SK-N-SH treated with all-trans-retinoic acid at 6 μM for 48 hours (cell line): Measurements from ENCODE around the gene HHAT.
A peak's percentile ranks its signal among the peaks of the same experiment; 100 is the strongest.

ENCODE experiments used
- ATAC-seq: fragments of 200-7000 bp; cut with Tn5 transposase; 3 replicates; pipeline ENCODE4 v1.9.1; 2020; ENCODE audit warnings: mild to moderate bottlenecking, moderate library complexity
- ARNTL ChIP-seq: fragments of 450-650 bp; formaldehyde crosslinking; IDR thresholded peaks from 2 replicates; pipeline ENCODE4 v1.5.0; 2020; ENCODE audit warnings: low read depth, mild to moderate bottlenecking, moderate library complexity, borderline replicate concordance
- BACH2 ChIP-seq: fragments of 250-450 bp; sonication (Bioruptor Pico); IDR thresholded peaks from 2 replicates; pipeline ENCODE4 v1.9.0; 2021; ENCODE audit warnings: mild to moderate bottlenecking, borderline replicate concordance
- CREB5 ChIP-seq: fragments of 250-450 bp; sonication (Bioruptor Pico); IDR thresholded peaks from 2 replicates; pipeline ENCODE4 v1.5.1; 2020; ENCODE audit warnings: low read depth, mild to moderate bottlenecking, moderate library complexity
- CSDC2 ChIP-seq: fragments of 250-450 bp; sonication (Bioruptor Pico); IDR thresholded peaks from 2 replicates; pipeline ENCODE4 v1.5.0; 2020; ENCODE audit warnings: mild to moderate bottlenecking, moderate library complexity
- CSRNP3 ChIP-seq: fragments of 250-450 bp; sonication (Bioruptor Pico); IDR thresholded peaks from 2 replicates; pipeline ENCODE4 v1.5.1; 2021; ENCODE audit warnings: mild to moderate bottlenecking, moderate library complexity
- ESRRG ChIP-seq: fragments of 250-450 bp; sonication (Bioruptor Pico); IDR thresholded peaks from 2 replicates; pipeline ENCODE4 v1.6.1; 2021; ENCODE audit warnings: mild to moderate bottlenecking
- GLIS3 ChIP-seq: fragments of 250-450 bp; sonication (Bioruptor Pico); IDR thresholded peaks from 2 replicates; pipeline ENCODE4 v1.5.0; 2020; ENCODE audit warnings: mild to moderate bottlenecking, moderate library complexity
- OSR1 ChIP-seq: fragments of 250-450 bp; sonication (Bioruptor Pico); IDR thresholded peaks from 2 replicates; pipeline ENCODE4 v1.8.0; 2022; ENCODE audit warnings: moderate library complexity, mild to moderate bottlenecking, inconsistent platforms
- POU6F1 ChIP-seq: fragments of 250-450 bp; sonication (Bioruptor Pico); IDR thresholded peaks from 2 replicates; pipeline ENCODE4 v1.8.0; 2021; ENCODE audit warnings: low read depth, mild to moderate bottlenecking, moderate library complexity, borderline replicate concordance
- PPARA ChIP-seq: fragments of 250-450 bp; sonication (Bioruptor Pico); IDR thresholded peaks from 2 replicates; pipeline ENCODE4 v1.5.0; 2020; ENCODE audit warnings: mild to moderate bottlenecking, borderline replicate concordance
- RARB ChIP-seq: fragments of 250-450 bp; sonication (Bioruptor Pico); IDR thresholded peaks from 2 replicates; pipeline ENCODE4 v1.8.0; 2021; ENCODE audit warnings: mild to moderate bottlenecking, moderate library complexity
- SNAI2 ChIP-seq: fragments of 250-450 bp; sonication (Bioruptor Pico); IDR thresholded peaks from 2 replicates; pipeline ENCODE4 v1.5.0; 2020; ENCODE audit warnings: mild to moderate bottlenecking, moderate library complexity
- TCF4 ChIP-seq: fragments of 250-450 bp; sonication (Bioruptor Pico); IDR thresholded peaks from 2 replicates; pipeline ENCODE4 v1.8.0; 2021; ENCODE audit warnings: mild to moderate bottlenecking, moderate library complexity, borderline replicate concordance
- TOX ChIP-seq: fragments of 250-450 bp; sonication (Bioruptor Pico); IDR thresholded peaks from 2 replicates; pipeline ENCODE4 v1.8.0; 2021; ENCODE audit warnings: mild to moderate bottlenecking, moderate library complexity, borderline replicate concordance
- TSHZ2 ChIP-seq: fragments of 250-450 bp; sonication (Bioruptor Pico); IDR thresholded peaks from 2 replicates; pipeline ENCODE4 v1.5.0; 2020; ENCODE audit warnings: mild to moderate bottlenecking, moderate library complexity
- ZC3H10 ChIP-seq: fragments of 250-450 bp; sonication (Bioruptor Pico); IDR thresholded peaks from 2 replicates; pipeline ENCODE4 v1.5.1; 2021; ENCODE audit warnings: mild to moderate bottlenecking, moderate library complexity
- ZFP3 ChIP-seq: fragments of 250-450 bp; sonication (Bioruptor Pico); IDR thresholded peaks from 2 replicates; pipeline ENCODE4 v1.5.0; 2020; ENCODE audit warnings: mild to moderate bottlenecking, moderate library complexity
- ZFP30 ChIP-seq: fragments of 450-650 bp; formaldehyde crosslinking; IDR thresholded peaks from 2 replicates; pipeline ENCODE4 v1.5.0; 2022; ENCODE audit warnings: mild to moderate bottlenecking, moderate library complexity
- ZNF565 ChIP-seq: fragments of 450-650 bp; formaldehyde crosslinking; conservative IDR thresholded peaks from 2 replicates; pipeline ENCODE4 v1.5.0; 2020; ENCODE audit warnings: low read depth, mild to moderate bottlenecking, moderate library complexity
- ZNF70 ChIP-seq: fragments of 450-650 bp; formaldehyde crosslinking; IDR thresholded peaks from 2 replicates; pipeline ENCODE4 v1.5.0; 2020; ENCODE audit warnings: mild to moderate bottlenecking, moderate library complexity
- ZNF8 ChIP-seq: fragments of 450-650 bp; formaldehyde crosslinking; IDR thresholded peaks from 2 replicates; pipeline ENCODE4 v1.5.0; 2020; ENCODE audit warnings: mild to moderate bottlenecking, moderate library complexity

The HHAT gene

GRCh38 chr1:210586771-210587170 lies 258.1 kb downstream of the HHAT start (continued):
- TF ChIP-seq CSRNP3 (CRISPR knock-in tag): no peak

GRCh38 chr1:210587566-210587965 lies 258.9 kb downstream of the HHAT start:
- no peak for ATAC-seq
- TF ChIP-seq ZFP30 (CRISPR knock-in tag) (no peak), ARNTL (CRISPR knock-in tag) (no peak), OSR1 (CRISPR knock-in tag) (no peak), TSHZ2 (CRISPR knock-in tag) (no peak), TOX (CRISPR knock-in tag) (no peak), TCF4 (no peak), ZNF565 (CRISPR knock-in tag) (no peak), POU6F1 (CRISPR knock-in tag) (no peak), SNAI2 (CRISPR knock-in tag) (no peak), ZNF8 (CRISPR knock-in tag) (no peak), ZFP3 (no peak), CSRNP3 (CRISPR knock-in tag) (no peak), ZC3H10 (CRISPR knock-in tag) (no peak), ZNF70 (CRISPR knock-in tag) (no peak), CREB5 (CRISPR knock-in tag) (no peak), ESRRG (CRISPR knock-in tag) (no peak), GLIS3 (no peak), RARB (CRISPR knock-in tag) (no peak)

- no peak for ATAC-seq
- TF ChIP-seq ZNF8 (CRISPR knock-in tag): peak; percentile 90
- no peak for TF ChIP-seq SNAI2 (CRISPR knock-in tag)
These were observed 259.7 kb downstream of the HHAT start for GRCh38 chr1:210588357-210588756.

GRCh38 chr1:210588946-210589345 lies 260.2 kb downstream of the HHAT start:
- TF ChIP-seq SNAI2 (CRISPR knock-in tag) (no peak), TSHZ2 (CRISPR knock-in tag) (no peak), ZNF70 (CRISPR knock-in tag) (no peak), ESRRG (CRISPR knock-in tag) (no peak), TCF4 (no peak), ZC3H10 (CRISPR knock-in tag) (no peak), CSRNP3 (CRISPR knock-in tag) (no peak), CSDC2 (no peak), TOX (CRISPR knock-in tag) (no peak), PPARA (no peak), OSR1 (CRISPR knock-in tag) (no peak), GLIS3 (no peak), ZNF565 (CRISPR knock-in tag) (no peak), BACH2 (no peak), ZFP3 (no peak), ZNF8 (CRISPR knock-in tag) (no peak), ARNTL (CRISPR knock-in tag) (no peak)
- no peak for ATAC-seq
